B cell (primary cell): ENCODE results near the gene C1QL3. TPM values are rescaled to one million over a fixed set of nuclear protein-coding genes. Genes with fewer than 3 reads are reported as not detected.

Experiments
- ATAC-seq: fragments of 200-7000 bp; cut with Tn5 transposase; one replicate; pipeline ENCODE4 v1.10.0; 2021; ENCODE audit warnings: low read depth, mild to moderate bottlenecking, moderate number of reproducible peaks, moderate library complexity
- CTCF ChIA-PET: fragments of 350-600 bp; sonication (Branson Sonifier 250); formaldehyde crosslinking; loops from one replicate; lab custom pipeline; 2021; ENCODE audit warnings: antibody characterized with exemption, inconsistent platforms; lab: Charles Lee
- POLR2A ChIA-PET: fragments of 350-600 bp; sonication (Branson Sonifier 250); formaldehyde crosslinking; loops from one replicate; lab custom pipeline; 2021; ENCODE audit warnings: antibody characterized with exemption; lab: Charles Lee
- DNase-seq: peaks from one replicate; pipeline ENCODE4 v3.0.0; 2013
- H2AFZ ChIP-seq: 2 replicates; pipeline ENCODE4 v1.6.1; 2012; ENCODE audit warnings: mild to moderate bottlenecking, low read depth, low read length; ENCODE audit not compliant: insufficient read depth, poor library complexity, severe bottlenecking
- H3K27ac ChIP-seq, 2 donors: 1 replicate in 1 of 2; 2 replicates in 1 of 2; pipeline ENCODE4 v1.5.1; 2012 to 2013; ENCODE audit warnings: low read length in 2 of 2, mild to moderate bottlenecking in 2 of 2, moderate library complexity in 1 of 2
- H3K27me3 ChIP-seq, 4 experiments: fragments of 200-600 bp in 1 of 4; sonication (generic) in 1 of 4; replicated peaks in 1 of 4; 1 replicate in 2 of 4; 2 replicates in 2 of 4; pipeline versions ENCODE4 v1.6.1 to v1.7.0; 2013 to 2016; ENCODE audit warnings: low read length in 3 of 4, mild to moderate bottlenecking in 2 of 4, mixed read lengths in 1 of 4, moderate library complexity in 1 of 4; ENCODE audit not compliant: insufficient read depth in 4 of 4, control insufficient read depth in 3 of 4; ENCODE audit errors: control extremely low read depth in 1 of 4
- H3K36me3 ChIP-seq, 2 experiments: replicated peaks in 1 of 2; 1 replicate in 1 of 2; 2 replicates in 1 of 2; pipeline versions ENCODE4 v1.6.1 to v1.7.1; 2013; ENCODE audit warnings: low read length in 1 of 2; ENCODE audit not compliant: insufficient read depth in 2 of 2, control insufficient read depth in 1 of 2; ENCODE audit errors: control extremely low read depth in 1 of 2, extremely low read depth in 1 of 2
- H3K4me1 ChIP-seq, 2 donors: fragments of 200-600 bp in 1 of 2; sonication (generic) in 1 of 2; 1 replicate in 1 of 2; 2 replicates in 1 of 2; pipeline versions ENCODE4 v1.5.1 to v1.6.1; 2013 to 2017; ENCODE audit warnings: low read length in 2 of 2; ENCODE audit not compliant: control insufficient read depth in 2 of 2, insufficient read depth in 2 of 2
- H3K4me2 ChIP-seq: replicated peaks from 2 replicates; pipeline ENCODE3; 2012; ENCODE audit warnings: mild to moderate bottlenecking, low read depth, low read length; ENCODE audit not compliant: poor library complexity, severe bottlenecking
- H3K4me3 ChIP-seq, 5 experiments: fragments of 200-600 bp in 1 of 5; sonication (generic) in 1 of 5; 1 replicate in 3 of 5; 2 replicates in 2 of 5; pipeline versions ENCODE4 v1.5.1 to v1.7.0; 2011 to 2016; ENCODE audit warnings: low read length in 4 of 5, mild to moderate bottlenecking in 4 of 5, low read depth in 2 of 5, control low read depth in 1 of 5, moderate library complexity in 1 of 5; ENCODE audit not compliant: insufficient read depth in 1 of 5; ENCODE audit errors: control extremely low read depth in 1 of 5, extremely low read depth in 1 of 5
- H3K79me2 ChIP-seq: fragments of 200-600 bp; sonication (generic); one replicate; pipeline ENCODE4 v1.6.0; 2016; ENCODE audit warnings: low read length; ENCODE audit not compliant: control insufficient read depth, insufficient read depth
- H3K9ac ChIP-seq: fragments of 200-600 bp; sonication (generic); 2 replicates; pipeline ENCODE4 v1.6.1; 2017; ENCODE audit warnings: mild to moderate bottlenecking, low read length, moderate library complexity
- H3K9me3 ChIP-seq, 3 donors: one replicate each; pipeline versions ENCODE4 v1.6.1 to v1.7.1; 2013; ENCODE audit warnings: low read length in 2 of 3; ENCODE audit not compliant: control insufficient read depth in 2 of 3, insufficient read depth in 1 of 3; ENCODE audit errors: control extremely low read depth in 1 of 3
- H4K20me1 ChIP-seq: 2 replicates; pipeline ENCODE4 v1.6.0; 2012; ENCODE audit warnings: mild to moderate bottlenecking, low read length; ENCODE audit not compliant: insufficient read depth, control insufficient read depth, poor library complexity, severe bottlenecking
- H3K27ac Mint-ChIP-seq: one replicate; pipeline ENCODE4 v1.8.0; 2021; ENCODE audit warnings: mixed read lengths
- H3K27me3 Mint-ChIP-seq: one replicate; pipeline ENCODE4 v1.8.0; 2021; ENCODE audit warnings: mixed read lengths
- H3K4me1 Mint-ChIP-seq: one replicate; pipeline ENCODE4 v1.8.0; 2021; ENCODE audit warnings: mixed read lengths
- H3K4me3 Mint-ChIP-seq: one replicate; pipeline ENCODE4 v1.8.0; 2021; ENCODE audit warnings: mixed read lengths
- H3K9me3 Mint-ChIP-seq: one replicate; pipeline ENCODE4 v1.8.0; 2022; ENCODE audit warnings: mixed read lengths; ENCODE audit not compliant: insufficient read depth
- EZH2 ChIP-seq: IDR thresholded peaks from 2 replicates; pipeline ENCODE4 v1.6.1; 2012; ENCODE audit warnings: borderline replicate concordance, low read depth, mild to moderate bottlenecking, moderate library complexity, low read length; ENCODE audit not compliant: insufficient read depth, poor library complexity, severe bottlenecking
- WGBS: methylation state at CpG from one replicate; pipeline ENCODE4 v1.1.5; 2013; ENCODE audit warnings: missing lambda C conversion rate; ENCODE audit not compliant: insufficient coverage; 5-methylcytosine and 5-hydroxymethylcytosine counted together
- intact Hi-C: fragments of 100-400 bp; cut with micrococcal nuclease; formaldehyde crosslinking; loops from one replicate; pipeline ENCODE4 v1.10.0; 2022
- polyA plus RNA-seq: library from polyadenylated mRNA; depleted of rRNA; stranded (reverse); fragments of >200 nt; gene quantifications from 2 replicates; pipeline ENCODE4 v1.2.3, GENCODE V29; 2012
- total RNA-seq, 2 donors: library from RNA; stranded (reverse); fragments of 120-200 nt in 1 of 2; gene quantifications; 1 replicate in 1 of 2; 2 replicates in 1 of 2; pipeline versions ENCODE4 v1.2.3 to v1.2.4, GENCODE V29; 2013 to 2022
- TF ChIP-seq, protein P1 (sequence below): fragments of 200-600 bp; IDR thresholded peaks from one replicate; pipeline ENCODE4 v1.8.0; 2022; ENCODE audit warnings: antibody characterized with exemption, mild to moderate bottlenecking

C1QL3 gene
- total and polyA plus RNA-seq, 2 donors (not counting 1 experiment from before 2014, with no cell fraction given) = not detected

DNA sequence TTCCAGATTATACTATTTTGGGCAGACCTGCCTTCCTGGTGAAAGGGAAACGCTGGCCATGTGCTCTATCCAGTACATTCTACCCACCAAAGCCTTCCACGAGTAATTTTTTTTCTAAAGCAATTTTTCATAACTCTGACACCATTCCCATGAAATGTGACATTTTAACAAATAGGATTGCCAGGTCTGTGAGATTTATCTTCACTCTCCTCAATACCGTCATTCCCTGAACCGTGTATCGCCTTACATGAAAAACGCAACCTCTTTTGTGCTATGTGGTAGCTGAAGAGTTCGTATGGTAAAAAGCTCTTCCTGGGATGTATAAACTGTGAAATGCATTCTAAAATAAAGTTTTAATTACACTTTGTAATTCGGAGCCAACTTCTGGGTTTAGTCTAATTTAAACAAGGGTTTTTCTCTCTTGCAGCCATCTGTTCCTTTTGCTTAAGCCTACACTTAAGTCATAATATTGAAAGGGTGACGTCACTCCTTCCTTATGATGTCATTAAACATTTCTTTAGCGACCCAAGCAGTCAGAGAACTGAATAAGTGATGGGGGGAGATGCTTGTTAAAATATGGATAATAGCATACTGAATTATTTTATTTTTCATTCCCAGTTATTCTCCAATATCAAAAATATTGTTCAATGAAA is 27.7 kb downstream of the C1QL3 start:
- Histone ChIP-seq H3K4me1 (no peaks in the 10 kb centered on the region), H2AFZ (no peak overlapping the region), H3K9me3 (no peaks in the 10 kb centered on the region), H3K27ac (no peak overlapping the region), H3K27me3 (no peaks in the 10 kb centered on the region), H3K9ac (no peak overlapping the region), H3K79me2 (no peaks in the 10 kb centered on the region), H3K36me3 (peaks cover 2 to 8% of the 10 kb centered on the region in 2 experiments), H4K20me1 (no peaks in the 10 kb centered on the region), H3K4me2 (no peak overlapping the region), H3K4me3 (no peak overlapping the region)
- TF ChIP-seq, protein P1, sequence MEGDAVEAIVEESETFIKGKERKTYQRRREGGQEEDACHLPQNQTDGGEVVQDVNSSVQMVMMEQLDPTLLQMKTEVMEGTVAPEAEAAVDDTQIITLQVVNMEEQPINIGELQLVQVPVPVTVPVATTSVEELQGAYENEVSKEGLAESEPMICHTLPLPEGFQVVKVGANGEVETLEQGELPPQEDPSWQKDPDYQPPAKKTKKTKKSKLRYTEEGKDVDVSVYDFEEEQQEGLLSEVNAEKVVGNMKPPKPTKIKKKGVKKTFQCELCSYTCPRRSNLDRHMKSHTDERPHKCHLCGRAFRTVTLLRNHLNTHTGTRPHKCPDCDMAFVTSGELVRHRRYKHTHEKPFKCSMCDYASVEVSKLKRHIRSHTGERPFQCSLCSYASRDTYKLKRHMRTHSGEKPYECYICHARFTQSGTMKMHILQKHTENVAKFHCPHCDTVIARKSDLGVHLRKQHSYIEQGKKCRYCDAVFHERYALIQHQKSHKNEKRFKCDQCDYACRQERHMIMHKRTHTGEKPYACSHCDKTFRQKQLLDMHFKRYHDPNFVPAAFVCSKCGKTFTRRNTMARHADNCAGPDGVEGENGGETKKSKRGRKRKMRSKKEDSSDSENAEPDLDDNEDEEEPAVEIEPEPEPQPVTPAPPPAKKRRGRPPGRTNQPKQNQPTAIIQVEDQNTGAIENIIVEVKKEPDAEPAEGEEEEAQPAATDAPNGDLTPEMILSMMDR = no peak
- no peak for TF ChIP-seq EZH2
- no peak overlapping the region for H3K4me3 Mint-ChIP-seq
- intact Hi-C loops = no loop called here
- ChIA-PET CTCF (no interaction called here), POLR2A (no interaction called here)
- no peaks in the 10 kb centered on the region for H3K9me3 Mint-ChIP-seq
- DNase-seq (no peak), ATAC-seq (no peak)
- no CpG with 5 or more reads among the region's 10 CpGs for WGBS
- no peak overlapping the region for H3K27ac Mint-ChIP-seq
- no peaks in the 10 kb centered on the region for H3K27me3 Mint-ChIP-seq
- no peaks in the 10 kb centered on the region for H3K4me1 Mint-ChIP-seq

DNA sequence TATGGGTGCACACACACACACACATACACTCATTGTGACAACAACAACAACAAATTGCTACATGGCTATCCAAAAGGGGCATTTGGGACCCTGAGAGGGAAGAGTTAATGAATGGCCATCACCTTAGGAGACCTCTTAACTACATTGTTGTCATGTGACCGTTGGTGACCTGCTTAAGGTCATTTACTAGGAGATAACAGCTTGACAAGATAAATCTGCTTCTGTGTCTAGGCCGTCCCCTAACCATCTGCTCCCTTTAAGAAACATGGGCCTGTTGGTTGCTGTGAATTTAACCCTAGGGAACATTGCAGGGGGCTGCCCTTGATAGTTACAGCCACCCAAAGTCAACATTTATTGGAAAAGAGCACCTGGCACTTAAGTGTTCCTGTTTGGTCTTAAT is 29.7 kb downstream of the C1QL3 start:
- Histone ChIP-seq H3K4me1 (no peaks in the 10 kb centered on the region), H3K27ac (no peak overlapping the region), H3K79me2 (no peaks in the 10 kb centered on the region), H3K9me3 (no peaks in the 10 kb centered on the region), H3K4me2 (no peak overlapping the region), H4K20me1 (no peaks in the 10 kb centered on the region), H3K4me3 (no peak overlapping the region), H3K9ac (no peak overlapping the region), H2AFZ (no peak overlapping the region), H3K27me3 (no peaks in the 10 kb centered on the region), H3K36me3 (peaks cover 0 to 10% of the 10 kb centered on the region in 2 experiments)
- intact Hi-C loops = no loop called here
- TF ChIP-seq, protein P1 = no peak
- TF ChIP-seq EZH2 = no peak
- H3K27ac Mint-ChIP-seq = no peak overlapping the region
- CTCF ChIA-PET = no interaction called here
- WGBS = no CpG with 5 or more reads among the region's 2 CpGs
- no peak for DNase-seq
- POLR2A ChIA-PET = no interaction called here
- no peaks in the 10 kb centered on the region for H3K4me1 Mint-ChIP-seq
- ATAC-seq = no peak
- no peak overlapping the region for H3K4me3 Mint-ChIP-seq
- H3K27me3 Mint-ChIP-seq = no peaks in the 10 kb centered on the region
- no peaks in the 10 kb centered on the region for H3K9me3 Mint-ChIP-seq
